IPS-18c (cell line): ENCODE data around the gene RAB17.

ENCODE experiments used
- H3K4me3 ChIP-seq: 2 replicates; pipeline ENCODE4 v1.7.0; 2013; ENCODE audit warnings: low read depth, mild to moderate bottlenecking, low read length, moderate library complexity; ENCODE audit not compliant: insufficient read depth
- H3K9me3 ChIP-seq: one replicate; pipeline ENCODE4 v1.6.1; 2013; ENCODE audit warnings: mild to moderate bottlenecking, low read length, moderate library complexity; ENCODE audit not compliant: control insufficient read depth, insufficient read depth

Gene RAB17

DNA sequence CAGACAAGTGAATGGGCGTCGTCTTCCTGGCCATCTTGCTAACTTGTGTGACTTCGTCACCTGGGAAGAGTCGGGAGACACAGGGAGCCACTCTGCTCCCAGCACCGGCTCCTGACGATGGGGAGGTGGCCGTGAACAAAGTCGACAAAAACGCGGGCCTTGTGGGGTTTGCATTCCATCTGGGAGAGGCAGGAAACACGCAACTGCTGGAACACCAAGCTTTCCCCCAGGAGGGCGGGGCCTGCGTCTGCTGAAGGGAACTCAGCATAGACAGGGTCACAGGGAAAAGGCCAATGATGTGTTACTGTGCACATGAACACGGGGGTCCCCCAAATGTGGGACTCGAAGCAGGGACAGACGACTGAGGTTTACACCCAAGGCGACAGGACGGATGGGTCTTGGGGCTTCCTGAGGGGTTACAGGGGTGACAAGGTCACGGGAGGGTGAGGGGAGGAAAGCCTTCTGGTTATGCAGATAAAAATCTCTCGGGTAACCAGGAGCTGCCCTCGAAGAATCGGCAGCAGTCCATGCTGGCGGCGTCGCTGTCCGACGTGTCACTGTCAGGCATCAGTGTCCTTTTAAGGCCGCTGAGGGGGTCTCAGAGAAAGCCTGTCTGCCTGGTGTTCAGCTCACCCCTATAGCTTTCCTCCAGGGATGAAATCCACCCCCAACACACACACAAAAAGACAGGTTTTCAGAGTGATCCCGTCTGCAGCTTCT lies 52.4 kb downstream of the RAB17 start:
- Histone ChIP-seq H3K9me3 (peaks cover 5% of the 10 kb centered on the region), H3K4me3 (no peak overlapping the region)

DNA sequence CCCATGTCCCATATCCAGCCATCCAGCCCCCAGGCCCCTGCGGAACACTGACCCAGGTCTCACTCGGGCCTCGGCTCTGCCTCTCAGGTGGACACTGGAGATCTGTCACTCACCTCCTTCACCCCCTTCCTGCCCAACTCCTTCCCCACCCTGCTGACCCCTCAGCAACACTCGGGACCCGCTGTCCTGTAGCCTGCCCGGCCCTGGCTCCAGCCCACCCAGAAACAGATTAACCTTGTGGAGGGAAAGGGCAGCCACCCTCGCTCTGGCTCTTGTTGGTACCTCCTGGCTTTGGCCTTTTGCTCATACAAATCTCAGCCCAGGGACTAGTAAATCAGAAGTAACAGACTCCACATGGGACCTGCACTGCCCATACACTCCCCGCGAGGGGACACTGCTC lies 53.9 kb downstream of the RAB17 start:
- Histone ChIP-seq H3K4me3 (no peak overlapping the region), H3K9me3 (no peaks in the 10 kb centered on the region)

DNA sequence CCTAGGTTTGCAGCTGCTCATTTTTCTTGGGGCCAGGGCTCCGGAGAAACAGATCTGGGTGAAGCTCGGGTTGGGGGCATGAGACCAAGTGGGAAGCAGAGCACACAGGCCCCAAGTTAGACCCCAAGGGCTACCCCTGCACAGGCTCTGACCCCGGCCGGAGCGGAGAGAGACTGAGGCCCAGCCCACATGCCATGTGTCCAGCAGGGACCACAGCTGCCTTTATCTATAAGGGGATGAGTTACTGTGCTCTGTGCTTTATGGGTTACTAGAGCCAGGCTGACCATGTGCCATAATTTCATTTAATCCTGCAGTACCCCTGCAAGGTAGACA lies 54.5 kb downstream of the RAB17 start:
- no peaks in the 10 kb centered on the region for H3K9me3 ChIP-seq

DNA sequence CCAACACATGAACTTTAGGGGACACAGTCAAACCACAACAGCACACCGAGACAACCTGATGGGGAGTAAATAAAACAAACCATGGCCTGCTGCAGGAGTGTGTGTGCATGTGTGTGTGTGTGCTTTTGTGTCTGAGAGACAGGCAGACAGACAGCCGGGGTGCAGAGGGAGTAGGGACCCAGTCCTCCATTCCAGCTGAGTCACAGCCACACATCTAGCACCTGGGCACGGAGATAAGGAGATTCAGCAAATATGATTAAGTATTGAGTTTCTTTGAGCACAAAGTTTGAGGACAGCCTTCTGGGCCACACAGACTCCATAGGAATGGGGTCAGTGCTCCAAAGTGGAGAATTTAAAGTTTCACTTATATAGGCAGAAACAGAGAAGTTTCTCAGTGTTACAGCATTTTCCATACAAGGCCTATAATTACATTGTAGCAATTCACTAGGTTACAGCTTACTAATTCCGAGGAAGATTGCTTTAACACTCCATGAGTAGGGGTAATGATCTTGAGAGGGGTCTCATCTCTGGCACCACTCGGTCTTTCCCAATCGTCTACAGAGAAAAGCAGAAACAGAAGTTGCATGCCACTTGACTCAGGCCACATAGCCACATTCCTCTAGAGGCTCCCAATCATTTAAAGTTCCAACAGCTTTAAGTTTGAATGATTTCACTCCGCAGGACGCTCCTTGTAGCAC lies 55.0 kb downstream of the RAB17 start:
- Histone ChIP-seq H3K4me3 (no peak overlapping the region), H3K9me3 (no peaks in the 10 kb centered on the region)

More for the DNA sequence above, 54.5 kb downstream of the RAB17 start:
- H3K4me3 ChIP-seq = no peak overlapping the region

DNA sequence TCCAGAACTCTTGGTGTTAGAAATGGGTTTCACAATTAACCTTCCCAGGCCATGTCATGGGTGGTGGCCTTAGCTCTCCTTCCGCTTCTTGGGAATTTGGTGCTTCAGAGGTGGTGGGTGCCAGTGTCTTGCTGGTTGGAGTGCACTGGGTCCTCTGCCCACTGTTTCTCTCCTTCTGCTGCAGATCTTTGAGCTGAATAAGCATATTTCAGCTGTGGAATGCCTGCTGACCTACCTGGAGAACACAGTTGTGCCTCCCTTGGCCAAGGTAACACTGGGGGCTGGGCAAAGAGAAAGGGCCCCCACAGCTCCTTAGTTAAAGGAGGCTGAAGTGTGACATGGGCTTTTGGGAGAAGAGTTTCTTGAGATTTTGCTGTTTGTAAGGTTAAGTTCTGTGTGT lies 56.2 kb downstream of the RAB17 start:
- Histone ChIP-seq H3K4me3 (no peak overlapping the region), H3K9me3 (no peaks in the 10 kb centered on the region)

DNA sequence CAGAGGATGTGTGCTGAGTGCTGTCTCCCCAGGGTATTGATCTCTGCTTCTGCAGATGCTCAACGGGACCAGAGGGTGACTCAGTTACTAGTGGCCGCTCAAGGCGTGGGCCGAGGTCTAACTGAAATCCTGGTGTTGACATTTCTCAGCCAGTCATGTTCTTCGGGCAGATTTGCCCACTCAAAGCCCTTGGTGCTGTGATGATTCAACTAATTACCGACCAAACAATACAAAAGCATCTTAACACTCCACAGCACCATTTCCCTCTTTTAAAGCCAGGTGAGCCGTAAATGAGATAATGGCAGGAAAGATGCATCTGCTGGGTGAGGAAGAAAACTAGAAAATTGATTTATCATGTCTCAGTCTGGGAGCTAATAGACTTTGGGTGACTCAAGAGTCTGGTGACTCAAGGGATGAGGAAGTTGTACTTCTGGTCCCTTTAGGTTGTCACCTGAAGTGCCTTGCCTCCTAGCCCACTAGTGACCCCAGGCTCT lies 56.8 kb downstream of the RAB17 start:
- Histone ChIP-seq H3K9me3 (no peaks in the 10 kb centered on the region), H3K4me3 (no peak overlapping the region)

DNA sequence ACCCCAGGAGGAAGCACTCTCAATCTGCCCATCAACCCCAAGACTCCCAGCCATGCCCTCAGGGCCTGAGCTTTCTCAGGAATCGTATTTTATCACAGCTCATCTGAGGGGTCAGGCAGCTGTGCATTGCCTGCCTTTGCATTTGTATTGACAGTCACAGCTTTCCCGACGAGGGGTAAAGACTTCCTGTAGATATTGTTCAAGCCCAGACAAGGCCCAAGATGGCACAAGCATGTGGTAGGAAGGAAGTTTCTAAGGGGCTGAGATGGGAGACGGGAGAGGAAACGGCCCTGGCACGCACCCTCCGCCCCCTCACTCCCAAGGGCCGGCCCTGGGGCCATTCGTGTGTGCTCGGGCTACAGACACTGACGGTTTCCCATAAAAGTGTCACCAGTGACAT lies 58.4 kb downstream of the RAB17 start:
- Histone ChIP-seq H3K9me3 (no peaks in the 10 kb centered on the region), H3K4me3 (no peak overlapping the region)

DNA sequence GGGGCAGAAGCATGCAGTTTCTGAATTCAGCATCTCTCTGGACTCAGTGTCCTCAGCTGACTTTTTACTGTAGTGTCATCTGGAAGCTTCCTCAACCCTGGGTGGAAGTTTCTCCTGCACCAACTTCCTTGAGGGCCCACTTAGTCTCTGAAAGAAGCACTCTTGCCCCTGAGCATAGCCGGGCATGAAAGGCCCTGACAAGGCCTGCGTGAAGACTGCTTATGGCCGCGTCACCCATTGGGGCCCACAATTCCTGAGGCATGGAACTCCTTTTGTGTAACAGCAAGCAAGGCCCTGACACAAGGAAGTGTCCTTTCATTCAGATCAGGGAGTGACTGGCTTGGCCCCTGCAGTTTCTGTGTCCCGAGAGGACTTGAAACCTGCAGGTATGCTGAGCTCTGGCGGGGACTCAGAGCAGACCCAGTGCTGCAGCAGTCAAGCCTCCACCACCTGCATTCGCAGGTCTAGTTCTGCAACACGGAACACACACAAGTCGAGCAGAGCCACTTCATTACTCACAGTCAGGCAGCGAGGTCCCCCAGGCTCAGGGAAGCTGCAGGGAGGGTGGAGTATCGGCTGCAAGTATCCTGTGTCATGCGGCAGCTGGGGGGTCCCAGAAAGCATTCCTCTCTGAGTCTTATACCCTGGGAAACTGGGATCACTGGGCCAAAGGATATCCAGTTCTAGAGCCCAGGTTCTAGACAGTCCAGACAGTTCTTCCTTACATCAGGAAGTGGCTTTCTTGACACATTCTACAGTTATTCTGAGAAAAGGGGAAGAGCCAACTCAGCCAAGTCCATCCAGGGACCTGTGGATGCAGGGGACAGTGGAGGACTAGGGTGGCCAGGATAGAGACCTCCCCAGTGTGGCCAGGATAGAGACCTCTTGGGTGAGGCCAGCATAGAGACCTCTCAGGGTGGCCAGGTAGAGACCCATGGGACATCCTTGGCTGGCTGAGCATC lies 59.8 kb downstream of the RAB17 start:
- no peaks in the 10 kb centered on the region for H3K9me3 ChIP-seq
- H3K4me3 ChIP-seq = no peak overlapping the region

DNA sequence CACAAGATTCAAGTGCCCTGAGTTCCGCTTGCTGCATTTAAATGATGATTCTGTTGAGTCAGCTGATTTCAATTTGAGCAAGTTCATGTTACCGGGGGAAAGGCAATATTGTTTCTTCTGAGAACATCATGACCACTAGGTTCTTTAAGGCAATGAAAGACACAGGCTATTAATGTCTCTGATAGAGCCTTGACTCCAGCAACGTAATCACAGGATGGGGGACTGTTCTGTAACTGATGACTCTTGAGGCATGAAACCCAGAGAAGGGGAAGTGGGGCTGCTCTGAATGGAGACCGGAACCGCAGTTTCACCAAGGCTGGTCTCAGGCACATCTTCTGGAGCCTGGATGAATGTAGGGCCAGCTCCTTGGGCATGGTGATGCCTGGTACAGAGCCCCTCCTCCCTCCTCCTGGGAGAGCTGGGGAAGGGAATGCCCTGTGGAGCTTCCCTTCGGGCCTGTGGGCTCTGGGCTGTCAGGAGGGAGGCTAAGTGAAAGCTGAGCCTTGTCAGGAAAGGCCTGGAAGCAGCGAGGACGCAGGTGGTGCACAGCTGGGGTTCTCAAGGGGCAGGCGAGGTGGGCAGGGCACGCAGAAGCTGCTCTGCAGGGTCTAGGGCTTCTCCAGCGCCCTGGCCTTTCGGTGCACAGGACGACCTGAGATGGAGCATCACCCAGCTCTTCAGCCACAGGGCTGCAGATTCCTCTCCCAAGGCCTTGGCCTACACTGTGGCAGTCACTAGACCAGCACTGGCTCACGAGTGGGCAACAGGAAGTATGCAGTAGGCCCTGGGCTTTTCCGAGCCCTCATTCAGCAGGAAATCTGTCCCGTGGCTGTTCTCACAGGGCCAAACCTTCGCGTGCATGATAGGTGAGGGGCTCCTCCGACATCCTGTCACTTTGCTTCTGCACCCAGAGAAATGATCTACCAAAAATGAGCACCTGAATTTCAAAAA lies 60.8 kb downstream of the RAB17 start:
- Histone ChIP-seq H3K4me3 (no peak overlapping the region), H3K9me3 (no peaks in the 10 kb centered on the region)

DNA sequence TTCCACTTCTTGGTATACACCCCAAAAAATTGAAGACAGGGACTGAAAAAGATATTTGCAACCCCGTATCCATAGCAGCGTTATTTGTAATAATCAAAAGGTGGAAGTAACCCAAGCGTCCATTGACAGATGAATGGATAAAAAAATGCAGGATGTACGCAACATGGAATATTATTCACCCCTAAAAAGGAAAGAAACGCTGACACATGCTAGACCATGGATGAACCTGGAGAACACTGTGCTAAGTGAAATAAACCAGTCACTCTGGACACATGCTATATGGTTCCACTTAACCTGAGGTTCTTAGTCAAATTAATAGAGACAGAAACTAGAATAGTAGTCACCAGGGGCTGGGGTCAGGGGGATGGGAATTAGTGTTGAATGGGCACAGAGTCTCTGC lies 62.8 kb downstream of the RAB17 start:
- Histone ChIP-seq H3K9me3 (no peaks in the 10 kb centered on the region), H3K4me3 (no peak overlapping the region)

DNA sequence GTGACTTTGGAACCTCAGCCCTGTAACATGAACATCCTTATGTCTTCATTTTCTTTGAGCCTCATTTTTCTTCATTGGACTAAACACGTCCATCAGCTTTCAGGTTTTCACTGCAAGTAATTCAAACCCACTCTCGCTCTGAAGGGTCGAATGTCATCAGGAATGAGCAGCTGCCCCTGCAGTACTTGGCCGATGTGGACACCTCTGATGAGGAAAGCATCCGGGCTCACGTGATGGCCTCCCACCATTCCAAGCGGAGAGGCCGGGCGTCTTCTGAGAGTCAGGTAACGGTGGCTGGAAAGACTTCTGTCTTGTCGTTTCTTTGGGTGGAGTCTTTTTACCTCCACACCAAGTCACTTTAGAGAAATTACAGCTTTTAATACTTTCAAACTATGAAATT lies 63.3 kb downstream of the RAB17 start:
- Histone ChIP-seq H3K9me3 (no peaks in the 10 kb centered on the region), H3K4me3 (no peak overlapping the region)

DNA sequence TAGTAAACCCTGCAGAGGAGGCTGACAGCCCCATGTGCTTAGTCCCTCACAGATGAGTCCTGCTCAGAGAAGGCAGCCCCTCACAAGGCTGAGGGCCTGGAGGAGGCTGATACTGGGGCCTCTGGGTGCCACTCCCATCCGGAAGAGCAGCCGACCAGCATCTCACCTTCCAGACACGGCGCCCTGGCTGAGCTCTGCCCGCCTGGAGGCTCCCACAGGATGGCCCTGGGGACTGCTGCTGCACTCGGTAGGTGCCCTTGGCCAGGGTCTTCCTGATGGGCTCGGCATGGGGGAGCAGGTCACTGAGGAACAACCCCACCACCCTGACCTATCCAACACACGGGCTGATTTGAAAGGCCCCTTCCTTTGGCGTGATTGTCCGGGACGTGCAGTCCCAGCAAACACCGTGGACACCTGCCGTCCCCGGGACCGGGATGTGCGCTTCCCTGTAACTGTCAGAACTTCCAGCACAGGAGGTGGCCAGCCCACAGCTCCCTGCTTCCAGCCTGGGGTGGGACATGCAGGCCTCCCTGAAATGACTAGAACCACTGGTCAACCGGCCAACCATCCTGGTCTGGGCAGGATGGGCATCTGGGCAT lies 64.9 kb downstream of the RAB17 start:
- H3K4me3 ChIP-seq = no peak overlapping the region

DNA sequence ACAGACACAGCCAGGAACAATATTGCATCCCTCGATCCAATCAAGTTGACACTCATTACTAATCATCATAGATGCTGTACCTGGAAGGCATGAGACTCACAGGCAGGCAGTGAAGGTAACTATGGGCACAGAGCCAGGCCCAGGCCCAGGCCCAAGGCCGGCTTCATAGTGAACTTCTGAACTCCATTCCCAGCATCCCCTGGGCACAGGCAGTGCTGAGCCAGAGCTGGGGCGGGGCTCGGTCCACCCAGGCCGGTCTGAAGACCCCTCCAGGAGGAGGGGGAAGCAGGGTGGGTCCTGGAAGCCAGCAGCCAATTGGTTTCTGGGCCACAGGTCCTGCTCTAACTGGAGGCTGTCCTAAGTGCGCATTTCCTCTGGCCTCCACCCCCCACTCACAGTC lies 65.9 kb downstream of the RAB17 start:
- no peaks in the 10 kb centered on the region for H3K9me3 ChIP-seq
- no peak overlapping the region for H3K4me3 ChIP-seq

More for the DNA sequence above, 64.9 kb downstream of the RAB17 start:
- H3K9me3 ChIP-seq = no peaks in the 10 kb centered on the region
